Calu3 (cell line): Measurements from ENCODE around the gene AJAP1. TPM values are rescaled to one million over a fixed set of nuclear protein-coding genes. Genes with fewer than 3 reads are reported as not detected.
"Not testable (repeated sequence)": the region's sequence is repeated elsewhere in the genome, so short reads cannot be mapped to it uniquely, and the experiment has no call there.

Experiments
- BruUV-seq: library from RNA; stranded (reverse); fragments of 400-500 nt; replicated peaks from 2 replicates; lab custom pipeline; 2021; lab: Mats Ljungman, UMichigan
- CTCF ChIA-PET: fragments of 300-600 bp; sonication (Branson Sonifier 250); formaldehyde crosslinking; loops from one replicate; lab custom pipeline; 2022; ENCODE audit warnings: antibody characterized with exemption; lab: Charles Lee
- DNase-seq: peaks from one replicate; pipeline ENCODE4 v3.0.0; 2022
- H3K27ac Mint-ChIP-seq: one replicate; pipeline ENCODE4 v1.8.0; 2022; ENCODE audit warnings: mixed read lengths; ENCODE audit not compliant: unreplicated experiment
- H3K27me3 Mint-ChIP-seq: one replicate; pipeline ENCODE4 v1.8.0; 2022; ENCODE audit warnings: mixed read lengths; ENCODE audit not compliant: unreplicated experiment
- H3K36me3 Mint-ChIP-seq: one replicate; pipeline ENCODE4 v1.8.0; 2022; ENCODE audit warnings: mild to moderate bottlenecking, moderate library complexity, mixed read lengths; ENCODE audit not compliant: insufficient read depth, unreplicated experiment
- H3K4me1 Mint-ChIP-seq: one replicate; pipeline ENCODE4 v1.8.0; 2022; ENCODE audit warnings: mild to moderate bottlenecking, low read depth, mixed read lengths; ENCODE audit not compliant: unreplicated experiment
- H3K4me3 Mint-ChIP-seq: one replicate; pipeline ENCODE4 v1.8.0; 2022; ENCODE audit warnings: mild to moderate bottlenecking, low read depth, moderate library complexity, mixed read lengths; ENCODE audit not compliant: unreplicated experiment
- H3K9me3 Mint-ChIP-seq: one replicate; pipeline ENCODE4 v1.8.0; 2022; ENCODE audit warnings: low read depth, mixed read lengths; ENCODE audit not compliant: unreplicated experiment
- CTCF ChIP-seq: fragments of 200-600 bp; IDR thresholded peaks from one replicate; pipeline ENCODE4 v1.8.0; 2022; ENCODE audit warnings: antibody characterized with exemption; ENCODE audit not compliant: unreplicated experiment
- intact Hi-C: fragments of 100-400 bp; cut with micrococcal nuclease; formaldehyde crosslinking; loops from one replicate; pipeline ENCODE4 v1.10.0; 2022; ENCODE audit not compliant: unreplicated experiment
- total RNA-seq: library from RNA; stranded (reverse); gene quantifications from 2 replicates; pipeline ENCODE4 v1.2.3, GENCODE V29; 2022

AJAP1 gene
- total RNA-seq, 1 experiment from 2014 or later: not detected

GRCh38 chr1:4662723-4663122, 8.3 kb downstream of the AJAP1 start:
- BruUV-seq: no TSS peak

GRCh38 chr1:4664095-4664494, 9.7 kb downstream of the AJAP1 start:
- TF ChIP-seq CTCF: no peak
- H3K27ac Mint-ChIP-seq: no peak overlapping the region
- peaks cover 2% of the 10 kb centered on the region for H3K9me3 Mint-ChIP-seq
- no peaks in the 10 kb centered on the region for H3K36me3 Mint-ChIP-seq
- BruUV-seq: no TSS peak
- H3K4me3 Mint-ChIP-seq: no peak overlapping the region
- CTCF ChIA-PET: no interaction called here
- H3K4me1 Mint-ChIP-seq: no peaks in the 10 kb centered on the region
- DNase-seq: no peak
- intact Hi-C loops: no loop called here
- no peaks in the 10 kb centered on the region for H3K27me3 Mint-ChIP-seq

More at GRCh38 chr1:4662723-4663122, 8.3 kb downstream of the AJAP1 start:
- TF ChIP-seq CTCF: no peak
- no peaks in the 10 kb centered on the region for H3K4me1 Mint-ChIP-seq
- no peak overlapping the region for H3K4me3 Mint-ChIP-seq
- H3K27ac Mint-ChIP-seq: no peak overlapping the region
- H3K36me3 Mint-ChIP-seq: no peaks in the 10 kb centered on the region
- H3K27me3 Mint-ChIP-seq: peaks cover under 1% of the 10 kb centered on the region
- peaks cover 2% of the 10 kb centered on the region for H3K9me3 Mint-ChIP-seq
- DNase-seq: no peak
- intact Hi-C loops: no loop called here
- CTCF ChIA-PET: no interaction called here

- no peak overlapping the region for H3K4me3 Mint-ChIP-seq
- no peaks in the 10 kb centered on the region for H3K27me3 Mint-ChIP-seq
- H3K4me1 Mint-ChIP-seq: no peaks in the 10 kb centered on the region
- peaks cover 2% of the 10 kb centered on the region for H3K9me3 Mint-ChIP-seq
- H3K27ac Mint-ChIP-seq: no peak overlapping the region
- H3K36me3 Mint-ChIP-seq: no peaks in the 10 kb centered on the region
- intact Hi-C loops: no loop called here
- TF ChIP-seq CTCF: no peak
- no TSS peak for BruUV-seq
- CTCF ChIA-PET: no interaction called here
- no peak for DNase-seq
Observed at GRCh38 chr1:4664606-4665005, 10.2 kb downstream of the AJAP1 start.

- H3K27me3 Mint-ChIP-seq: no peaks in the 10 kb centered on the region
- H3K4me1 Mint-ChIP-seq: no peaks in the 10 kb centered on the region
- H3K27ac Mint-ChIP-seq: no peak overlapping the region
- intact Hi-C loops: no loop called here
- no TSS peak for BruUV-seq
- H3K9me3 Mint-ChIP-seq: peaks cover 2% of the 10 kb centered on the region
- H3K4me3 Mint-ChIP-seq: no peak overlapping the region
- H3K36me3 Mint-ChIP-seq: no peaks in the 10 kb centered on the region
- CTCF ChIA-PET: no interaction called here
- DNase-seq: no peak
- TF ChIP-seq CTCF: no peak
Observed at GRCh38 chr1:4665456-4665855, 11.0 kb downstream of the AJAP1 start.

- CTCF ChIA-PET, H3K27ac Mint-ChIP-seq, H3K9me3 Mint-ChIP-seq, DNase-seq, H3K27me3 Mint-ChIP-seq, H3K4me1 Mint-ChIP-seq, H3K36me3 Mint-ChIP-seq, H3K4me3 Mint-ChIP-seq, intact Hi-C loops, BruUV-seq: not testable (repeated sequence)
Observed at GRCh38 chr1:4666683-4667082, 12.3 kb downstream of the AJAP1 start.
